GM19468 (cell line): ENCODE results near the gene RAD51B.
"Not testable (repeated sequence)": the region's sequence is repeated elsewhere in the genome, so short reads cannot be mapped to it uniquely, and the experiment has no call there.

ENCODE experiments used
- ATAC-seq: cut with Tn5 transposase; IDR thresholded peaks from one replicate; pipeline ENCODE4 v1.9.1; 2021; ENCODE audit warnings: mild to moderate bottlenecking, moderate library complexity, moderate number of reproducible peaks; ENCODE audit not compliant: unreplicated experiment; ENCODE audit errors: extremely low read depth

The RAD51B gene

GRCh38 chr14:68656452-68656851 lies 836.9 kb downstream of the RAD51B start:
- no peak for ATAC-seq

GRCh38 chr14:68657300-68658028 lies 837.9 kb downstream of the RAD51B start:
- ATAC-seq, result no peak

- ATAC-seq, result no peak
Observed at GRCh38 chr14:68658029-68658509, 838.5 kb downstream of the RAD51B start.

GRCh38 chr14:68658943-68659931 lies 839.7 kb downstream of the RAD51B start:
- ATAC-seq, result no peak

- no peak for ATAC-seq
Observed at GRCh38 chr14:68660495-68660894, 840.9 kb downstream of the RAD51B start.

- ATAC-seq, result no peak
Observed at GRCh38 chr14:68661226-68662225, 841.9 kb downstream of the RAD51B start.

GRCh38 chr14:68662392-68662791 lies 842.8 kb downstream of the RAD51B start:
- no peak for ATAC-seq

- ATAC-seq, result not testable (repeated sequence)
Observed at GRCh38 chr14:68662826-68663225, 843.2 kb downstream of the RAD51B start.

GRCh38 chr14:68663385-68664076 lies 844.0 kb downstream of the RAD51B start:
- peak; percentile 53 for ATAC-seq

GRCh38 chr14:68664225-68664681 lies 844.7 kb downstream of the RAD51B start:
- ATAC-seq, result no peak

GRCh38 chr14:68665131-68665530 lies 845.6 kb downstream of the RAD51B start:
- no peak for ATAC-seq

- no peak for ATAC-seq
Observed at GRCh38 chr14:68665792-68666204, 846.2 kb downstream of the RAD51B start.

GRCh38 chr14:68666236-68666635 lies 846.7 kb downstream of the RAD51B start:
- no peak for ATAC-seq

GRCh38 chr14:68666899-68667298 lies 847.3 kb downstream of the RAD51B start:
- no peak for ATAC-seq

GRCh38 chr14:68667313-68667791 lies 847.8 kb downstream of the RAD51B start:
- ATAC-seq, result no peak

- ATAC-seq, result no peak
Observed at GRCh38 chr14:68668028-68668427, 848.4 kb downstream of the RAD51B start.

- no peak for ATAC-seq
Observed at GRCh38 chr14:68668531-68668930, 849.0 kb downstream of the RAD51B start.

GRCh38 chr14:68669111-68669511 lies 849.5 kb downstream of the RAD51B start:
- ATAC-seq, result no peak
